Astrocyte (in vitro differentiated cells and primary cell): ENCODE data around the gene TACR1. TPM values are rescaled to one million over a fixed set of nuclear protein-coding genes. Genes with fewer than 3 reads are reported as not detected.
A peak's percentile ranks its signal among the peaks of the same experiment; 100 is the strongest.

Source experiments
- DNase-seq: peaks from one replicate; pipeline ENCODE4 v3.0.0-alpha.2; 2010; ENCODE audit warnings: low read depth
- FAIRE-seq: peaks from 2 replicates; lab custom pipeline; 2011; peaks lifted over from hg19 to GRCh38; lab: Jason Lieb, UNC
- H2AFZ ChIP-seq: 2 replicates; pipeline ENCODE4 v1.6.0; 2012; ENCODE audit warnings: low read depth, low read length, inconsistent platforms
- H3K27ac ChIP-seq: 2 replicates; pipeline ENCODE4 v1.5.1; 2011; ENCODE audit warnings: low read depth, low read length, inconsistent platforms
- H3K27me3 ChIP-seq: 2 replicates; pipeline ENCODE4 v1.6.0; 2011; ENCODE audit warnings: low read length, inconsistent platforms; ENCODE audit not compliant: insufficient read depth
- H3K36me3 ChIP-seq: 2 replicates; pipeline ENCODE4 v1.5.1; 2011; ENCODE audit warnings: low read length, inconsistent platforms; ENCODE audit not compliant: insufficient read depth
- H3K4me1 ChIP-seq: 2 replicates; pipeline ENCODE4 v1.5.1; 2011; ENCODE audit warnings: low read length, inconsistent platforms; ENCODE audit not compliant: insufficient read depth
- H3K4me2 ChIP-seq: 2 replicates; pipeline ENCODE4 v1.6.0; 2012; ENCODE audit warnings: low read length, inconsistent platforms
- H3K4me3 ChIP-seq: 2 replicates; pipeline ENCODE4 v1.5.1; 2011; ENCODE audit warnings: low read depth, mild to moderate bottlenecking, low read length, inconsistent platforms; ENCODE audit not compliant: insufficient read depth
- H3K79me2 ChIP-seq: 2 replicates; pipeline ENCODE4 v1.6.0; 2012; ENCODE audit warnings: mild to moderate bottlenecking, low read length, inconsistent platforms; ENCODE audit not compliant: insufficient read depth
- H3K9ac ChIP-seq: 2 replicates; pipeline ENCODE4 v1.6.0; 2012; ENCODE audit warnings: mild to moderate bottlenecking, low read length, inconsistent platforms
- H3K9me3 ChIP-seq: 2 replicates; pipeline ENCODE4 v1.5.1; 2012; ENCODE audit warnings: low read depth, mild to moderate bottlenecking, low read length, inconsistent platforms; ENCODE audit not compliant: insufficient read depth
- H4K20me1 ChIP-seq: 2 replicates; pipeline ENCODE4 v1.6.0; 2012; ENCODE audit warnings: low read length, inconsistent platforms; ENCODE audit not compliant: insufficient read depth
- H3K27ac Mint-ChIP-seq: one replicate; pipeline ENCODE4 v1.8.0; 2021; ENCODE audit warnings: mild to moderate bottlenecking, mixed read lengths; ENCODE audit not compliant: unreplicated experiment
- H3K27me3 Mint-ChIP-seq: one replicate; pipeline ENCODE4 v1.8.0; 2021; ENCODE audit warnings: low read depth, mixed read lengths; ENCODE audit not compliant: unreplicated experiment
- H3K36me3 Mint-ChIP-seq: one replicate; pipeline ENCODE4 v1.8.0; 2021; ENCODE audit warnings: low read depth, mixed read lengths; ENCODE audit not compliant: unreplicated experiment
- H3K4me1 Mint-ChIP-seq: one replicate; pipeline ENCODE4 v1.8.0; 2021; ENCODE audit warnings: low read depth, mixed read lengths; ENCODE audit not compliant: unreplicated experiment
- H3K4me3 Mint-ChIP-seq: one replicate; pipeline ENCODE4 v1.8.0; 2021; ENCODE audit warnings: mild to moderate bottlenecking, moderate library complexity, mixed read lengths; ENCODE audit not compliant: unreplicated experiment
- H3K9me3 Mint-ChIP-seq: one replicate; pipeline ENCODE4 v1.8.0; 2021; ENCODE audit warnings: mild to moderate bottlenecking, mixed read lengths; ENCODE audit not compliant: unreplicated experiment
- CTCF ChIP-seq: IDR thresholded peaks from 2 replicates; pipeline ENCODE4 v1.5.1; 2011; ENCODE audit warnings: low read depth, mild to moderate bottlenecking, inconsistent platforms, low read length, moderate library complexity; ENCODE audit not compliant: insufficient read depth
- EZH2 ChIP-seq: IDR thresholded peaks from 2 replicates; pipeline ENCODE4 v1.6.1; 2012; ENCODE audit warnings: mild to moderate bottlenecking, low read length, inconsistent platforms; ENCODE audit not compliant: insufficient read depth
- total RNA-seq: library from RNA; stranded (reverse); gene quantifications from 2 replicates; pipeline ENCODE4 v1.2.1, GENCODE V29; 2021

TACR1 gene
- total RNA-seq, 1 donor from 2014 or later = not detected

- no peaks in the 10 kb centered on the region for H3K36me3 ChIP-seq
- no peaks in the 10 kb centered on the region for H3K27me3 Mint-ChIP-seq
- no peak overlapping the region for H3K9ac ChIP-seq
- no peaks in the 10 kb centered on the region for H3K27me3 ChIP-seq
- H3K4me3 Mint-ChIP-seq = no peak overlapping the region
- H3K27ac ChIP-seq = no peak overlapping the region
- peaks cover 9% of the 10 kb centered on the region for H3K4me1 Mint-ChIP-seq
- no peak overlapping the region for H3K4me2 ChIP-seq
- no peaks in the 10 kb centered on the region for H3K36me3 Mint-ChIP-seq
- no peak overlapping the region for H2AFZ ChIP-seq
- FAIRE-seq = no peak
- H3K79me2 ChIP-seq = no peaks in the 10 kb centered on the region
- H3K9me3 Mint-ChIP-seq = peaks cover 10% of the 10 kb centered on the region
- H3K27ac Mint-ChIP-seq = no peak overlapping the region
- peaks cover 10% of the 10 kb centered on the region for H3K4me1 ChIP-seq
- DNase-seq = no peak
- TF ChIP-seq CTCF (no peak), EZH2 (no peak)
- H3K9me3 ChIP-seq = no peaks in the 10 kb centered on the region
- H3K4me3 ChIP-seq = no peak overlapping the region
- H4K20me1 ChIP-seq = no peaks in the 10 kb centered on the region
Observed at GRCh38 chr2:75243219-75243618, 43.9 kb upstream of the TACR1 start.

- Mint-ChIP-seq H3K27me3 (no peaks in the 10 kb centered on the region), H3K27ac (no peak overlapping the region), H3K4me1 (peaks cover 9% of the 10 kb centered on the region), H3K4me3 (no peak overlapping the region), H3K9me3 (peaks cover 10% of the 10 kb centered on the region), H3K36me3 (no peaks in the 10 kb centered on the region)
- FAIRE-seq = no peak
- TF ChIP-seq EZH2 (no peak), CTCF (peak; percentile 37)
- Histone ChIP-seq H3K9me3 (no peaks in the 10 kb centered on the region), H3K4me1 (peaks cover 10% of the 10 kb centered on the region), H3K79me2 (no peaks in the 10 kb centered on the region), H3K9ac (no peak overlapping the region), H3K36me3 (no peaks in the 10 kb centered on the region), H3K27ac (no peak overlapping the region), H2AFZ (no peak overlapping the region), H3K4me2 (no peak overlapping the region), H3K27me3 (no peaks in the 10 kb centered on the region), H4K20me1 (no peaks in the 10 kb centered on the region), H3K4me3 (no peak overlapping the region)
- DNase-seq = no peak
Observed at GRCh38 chr2:75241696-75242095, 42.4 kb upstream of the TACR1 start.

DNA sequence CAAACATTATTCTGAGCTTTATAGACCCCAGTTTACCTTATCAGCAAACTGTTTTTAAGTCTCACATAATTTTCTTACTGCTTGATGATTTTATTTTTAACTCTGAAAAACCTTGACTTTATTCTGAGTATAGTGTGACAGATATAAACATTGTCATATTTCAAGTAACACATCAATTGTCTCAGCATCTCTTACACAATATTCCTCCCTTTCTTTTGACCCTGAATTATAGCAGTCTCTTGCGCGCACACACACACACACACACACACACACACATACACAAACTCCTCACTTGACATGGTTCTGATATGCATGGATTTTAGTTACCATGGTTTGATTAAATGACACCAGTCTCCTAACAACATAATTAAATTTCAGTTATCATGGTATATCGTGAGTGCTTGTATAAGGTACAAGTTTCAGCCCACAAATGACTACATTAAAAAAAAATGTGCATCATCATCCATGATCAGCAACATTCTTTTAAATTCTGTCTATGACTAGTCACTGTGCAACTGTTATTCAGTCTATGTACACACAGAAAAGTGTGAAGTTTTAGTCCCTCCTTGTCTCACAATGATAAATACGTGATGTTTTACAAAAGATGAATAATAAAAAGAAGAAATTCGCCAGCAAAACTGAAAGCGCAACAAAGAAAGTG lies 39.5 kb upstream of the TACR1 start:
- Histone ChIP-seq H3K9me3 (no peaks in the 10 kb centered on the region), H3K4me3 (no peak overlapping the region), H3K36me3 (no peaks in the 10 kb centered on the region), H3K4me2 (peak overlapping the region; percentile 57), H2AFZ (no peak overlapping the region), H3K27ac (peak overlapping the region; percentile 61), H3K79me2 (no peaks in the 10 kb centered on the region), H4K20me1 (no peaks in the 10 kb centered on the region), H3K27me3 (no peaks in the 10 kb centered on the region), H3K4me1 (peaks cover 10% of the 10 kb centered on the region), H3K9ac (peak overlapping the region; percentile 39)
- no peak overlapping the region for H3K4me3 Mint-ChIP-seq
- H3K9me3 Mint-ChIP-seq = peaks cover 10% of the 10 kb centered on the region
- DNase-seq (peak; percentile 78), FAIRE-seq (peak; percentile 58)
- H3K36me3 Mint-ChIP-seq = no peaks in the 10 kb centered on the region
- H3K27me3 Mint-ChIP-seq = no peaks in the 10 kb centered on the region
- H3K4me1 Mint-ChIP-seq = peaks cover 9% of the 10 kb centered on the region
- TF ChIP-seq EZH2 (no peak), CTCF (no peak)
- H3K27ac Mint-ChIP-seq = peak overlapping the region; percentile 93
